ENCODE data around the gene CDC73. TPM values are rescaled to one million over a fixed set of nuclear protein-coding genes. Genes with fewer than 3 reads are reported as not detected.

The CDC73 gene
- total RNA-seq, 1 experiment from 2014 or later: 78.2 TPM

DNA sequence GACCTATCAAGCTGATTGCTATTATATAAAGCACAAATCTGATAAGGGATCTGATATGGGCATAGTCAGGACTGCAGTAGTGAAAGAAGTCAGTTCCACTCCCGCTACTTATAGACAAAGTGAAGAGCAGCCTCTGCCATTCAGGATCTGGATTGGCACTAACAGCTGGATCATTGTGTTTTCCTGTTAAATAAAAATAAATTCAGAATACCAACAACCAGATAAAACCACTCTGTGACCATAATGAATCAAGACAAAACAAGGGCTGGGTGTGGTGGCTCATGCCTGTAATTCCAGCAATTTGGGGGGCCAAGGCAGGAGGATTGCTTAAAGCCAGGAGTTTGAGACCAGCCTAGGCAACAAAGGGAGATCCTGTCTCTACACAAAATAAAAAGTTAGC is 11.6 kb upstream of the CDC73 start:
- no peak for TF ChIP-seq CTCF (IDR thresholded peaks at IDR 0.05)
- TF ChIP-seq TCF7L2 (IDR thresholded peaks at IDR 0.05; ENCODE audit: low read depth, low read length): no peak
- TF ChIP-seq, protein P1, sequence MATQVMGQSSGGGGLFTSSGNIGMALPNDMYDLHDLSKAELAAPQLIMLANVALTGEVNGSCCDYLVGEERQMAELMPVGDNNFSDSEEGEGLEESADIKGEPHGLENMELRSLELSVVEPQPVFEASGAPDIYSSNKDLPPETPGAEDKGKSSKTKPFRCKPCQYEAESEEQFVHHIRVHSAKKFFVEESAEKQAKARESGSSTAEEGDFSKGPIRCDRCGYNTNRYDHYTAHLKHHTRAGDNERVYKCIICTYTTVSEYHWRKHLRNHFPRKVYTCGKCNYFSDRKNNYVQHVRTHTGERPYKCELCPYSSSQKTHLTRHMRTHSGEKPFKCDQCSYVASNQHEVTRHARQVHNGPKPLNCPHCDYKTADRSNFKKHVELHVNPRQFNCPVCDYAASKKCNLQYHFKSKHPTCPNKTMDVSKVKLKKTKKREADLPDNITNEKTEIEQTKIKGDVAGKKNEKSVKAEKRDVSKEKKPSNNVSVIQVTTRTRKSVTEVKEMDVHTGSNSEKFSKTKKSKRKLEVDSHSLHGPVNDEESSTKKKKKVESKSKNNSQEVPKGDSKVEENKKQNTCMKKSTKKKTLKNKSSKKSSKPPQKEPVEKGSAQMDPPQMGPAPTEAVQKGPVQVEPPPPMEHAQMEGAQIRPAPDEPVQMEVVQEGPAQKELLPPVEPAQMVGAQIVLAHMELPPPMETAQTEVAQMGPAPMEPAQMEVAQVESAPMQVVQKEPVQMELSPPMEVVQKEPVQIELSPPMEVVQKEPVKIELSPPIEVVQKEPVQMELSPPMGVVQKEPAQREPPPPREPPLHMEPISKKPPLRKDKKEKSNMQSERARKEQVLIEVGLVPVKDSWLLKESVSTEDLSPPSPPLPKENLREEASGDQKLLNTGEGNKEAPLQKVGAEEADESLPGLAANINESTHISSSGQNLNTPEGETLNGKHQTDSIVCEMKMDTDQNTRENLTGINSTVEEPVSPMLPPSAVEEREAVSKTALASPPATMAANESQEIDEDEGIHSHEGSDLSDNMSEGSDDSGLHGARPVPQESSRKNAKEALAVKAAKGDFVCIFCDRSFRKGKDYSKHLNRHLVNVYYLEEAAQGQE (IDR thresholded peaks at IDR 0.05; ENCODE audit: insufficient read depth in 1 of 2, low read depth in 2 of 2, low read length in 1 of 2): no peak
- no peak for TF ChIP-seq SIN3A (IDR thresholded peaks at IDR 0.05; ENCODE audit: borderline replicate concordance, insufficient read depth, low read depth, low read length)
- TF ChIP-seq POLR2AphosphoS5 (IDR thresholded peaks at IDR 0.05; ENCODE audit: low read depth, low read length): no peak
- intact Hi-C loops (cut with micrococcal nuclease; ENCODE audit: unreplicated experiment) (no loop called here), in situ Hi-C loops (cut with HindIII; ENCODE audit: low pct_unique_long_range_greater_than_20kb, low sequenced_read_pairs) (no loop called here)
- Histone ChIP-seq H3K4me3 (ENCODE audit: low read depth in 2 of 2, low read length in 2 of 2) (no peak overlapping the region), H3K27ac (ENCODE audit: low read length) (peak overlapping the region; percentile 8; the same call in 1 of the 2 replicates), H3K4me1 (ENCODE audit: control insufficient read depth, insufficient read depth, low read length) (peaks cover 35% of the 10 kb centered on the region), H3K27me3 (ENCODE audit: control insufficient read depth, insufficient read depth, low read length) (no peaks in the 10 kb centered on the region), H3K9me3 (ENCODE audit: control insufficient read depth, insufficient read depth, low read depth, low read length) (no peaks in the 10 kb centered on the region), H3K36me3 (ENCODE audit: control insufficient read depth, insufficient read depth, low read length) (no peaks in the 10 kb centered on the region)
- DNase-seq (ENCODE audit: low read depth, low spot score) (no peak), ATAC-seq (no peak)
- CTCF ChIA-PET: no interaction called here
- POLR2A ChIA-PET: no interaction called here
- BruUV-seq (replicated peaks): no TSS peak

GRCh38 chr1:193110864-193111263 is 11.0 kb upstream of the CDC73 start:
- Histone ChIP-seq H3K4me1 (ENCODE audit: control insufficient read depth, insufficient read depth, low read length) (peaks cover 37% of the 10 kb centered on the region), H3K27me3 (ENCODE audit: control insufficient read depth, insufficient read depth, low read length) (no peaks in the 10 kb centered on the region), H3K4me3 (ENCODE audit: low read depth in 2 of 2, low read length in 2 of 2) (no peak overlapping the region), H3K36me3 (ENCODE audit: control insufficient read depth, insufficient read depth, low read length) (no peaks in the 10 kb centered on the region), H3K9me3 (ENCODE audit: control insufficient read depth, insufficient read depth, low read depth, low read length) (no peaks in the 10 kb centered on the region), H3K27ac (ENCODE audit: low read length) (peak overlapping the region; percentile 87)
- DNase-seq (ENCODE audit: low read depth, low spot score) (no peak), ATAC-seq (no peak)
- no TSS peak for BruUV-seq (replicated peaks)
- in situ Hi-C loops (cut with HindIII; ENCODE audit: low pct_unique_long_range_greater_than_20kb, low sequenced_read_pairs): no loop called here
- ChIA-PET CTCF (interaction anchor here (0.7 kb wide), 1 partner anchor 73 kb away, joined by 5 read pairs; no protein-coding TSS in a partner anchor), POLR2A (no interaction called here)
- intact Hi-C loops (cut with micrococcal nuclease; ENCODE audit: unreplicated experiment): no loop called here
- TF ChIP-seq TCF7L2 (IDR thresholded peaks at IDR 0.05; ENCODE audit: low read depth, low read length): no peak
- no peak for TF ChIP-seq CTCF (IDR thresholded peaks at IDR 0.05)
- no peak for TF ChIP-seq SIN3A (IDR thresholded peaks at IDR 0.05; ENCODE audit: borderline replicate concordance, insufficient read depth, low read depth, low read length)
- TF ChIP-seq, protein P1 (IDR thresholded peaks at IDR 0.05; ENCODE audit: insufficient read depth in 1 of 2, low read depth in 2 of 2, low read length in 1 of 2): no peak
- no peak for TF ChIP-seq POLR2AphosphoS5 (IDR thresholded peaks at IDR 0.05; ENCODE audit: low read depth, low read length)
